Skin epidermis (tissue), 12 donors: ENCODE data around the gene KRTAP2-3.
"Not testable (repeated sequence)": the region's sequence is repeated elsewhere in the genome, so short reads cannot be mapped to it uniquely, and the experiment has no call there.

Experiments
- H3K27ac ChIP-seq, 21 experiments: fragments of 200-600 bp; sonication (generic) in 11 of 21; one replicate each; pipeline ENCODE4 v1.5.0; 2020; ENCODE audit warnings: mild to moderate bottlenecking in 3 of 21, inconsistent platforms in 2 of 21, moderate library complexity in 2 of 21
- H3K4me3 ChIP-seq, 7 experiments: fragments of 200-600 bp; sonication (generic) in 2 of 7; one replicate each; pipeline ENCODE4 v1.5.0; 2020; ENCODE audit warnings: inconsistent platforms in 2 of 7, mild to moderate bottlenecking in 2 of 7, moderate library complexity in 1 of 7

Gene KRTAP2-3, protein sequence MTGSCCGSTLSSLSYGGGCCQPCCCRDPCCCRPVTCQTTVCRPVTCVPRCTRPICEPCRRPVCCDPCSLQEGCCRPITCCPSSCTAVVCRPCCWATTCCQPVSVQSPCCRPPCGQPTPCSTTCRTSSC

DNA sequence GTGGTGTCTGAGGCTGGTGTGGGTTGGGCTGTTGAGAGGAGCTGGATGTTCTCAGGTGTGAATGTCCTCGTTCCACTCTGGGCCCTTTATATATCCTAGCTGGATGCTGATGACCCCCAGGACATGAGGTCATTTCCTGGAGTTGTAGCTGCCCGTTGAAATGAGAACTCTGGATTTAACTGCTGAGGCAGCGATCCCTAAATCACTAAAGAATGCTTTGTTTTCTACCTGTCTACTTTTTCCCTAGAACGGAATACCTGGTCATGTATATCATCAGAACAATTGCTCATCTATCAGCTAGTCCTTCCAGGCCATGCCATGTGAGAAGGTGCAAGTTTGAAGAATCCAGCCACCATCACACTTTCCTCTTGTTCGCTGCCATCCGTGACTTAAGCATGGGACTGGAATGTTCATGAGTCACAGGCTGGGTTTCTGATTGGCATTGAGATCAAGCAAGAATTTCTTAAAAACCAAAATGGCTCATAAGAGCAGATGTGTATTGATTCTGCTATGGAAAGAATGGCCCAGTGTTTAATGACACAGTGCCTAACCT, at the start of gene KRTAP2-3:
KRTAP2-3 (minus strand) TSS at position 63 of the 553 bp plus-strand sequence. CDS start 64 bp downstream, outside the sequence.
- Histone ChIP-seq H3K27ac (peak within 1 kb of the TSS in 3 of 21 experiments; percentile 32 to 70 (median 61)), H3K4me3 (no peak within 1 kb of the TSS)

DNA sequence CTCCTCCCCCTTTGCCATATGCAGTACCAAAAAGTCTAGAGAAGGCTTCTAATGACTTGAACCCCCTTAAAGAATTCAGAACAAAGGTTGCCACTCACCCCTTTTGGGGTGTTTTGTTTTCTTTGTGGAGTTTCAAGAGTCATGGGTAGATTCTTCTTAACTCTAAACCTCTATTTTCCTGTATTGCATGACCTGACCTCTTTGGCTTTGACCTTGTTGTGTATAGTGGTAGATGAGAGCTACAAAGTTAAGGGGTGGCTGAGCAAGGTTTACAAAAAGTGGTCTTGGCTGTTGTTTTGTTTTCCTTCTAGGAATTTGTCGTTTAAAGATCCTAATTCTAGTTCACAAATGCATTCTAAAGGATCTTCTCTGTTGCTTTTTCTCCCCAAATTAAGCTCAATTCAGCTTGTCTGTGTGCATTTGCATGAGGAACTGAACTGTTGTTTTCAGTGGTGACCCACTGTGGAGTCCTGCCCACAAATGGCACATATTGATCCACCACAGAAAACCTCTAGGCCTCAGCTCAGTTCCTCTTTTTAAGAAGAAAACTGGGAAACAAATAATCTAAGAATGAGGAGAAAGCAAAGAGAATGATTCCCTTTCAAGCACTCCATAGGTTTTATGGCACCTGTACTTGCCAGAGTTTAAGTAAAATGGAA, 48.9 kb upstream of the KRTAP2-3 start:
- H3K4me3 ChIP-seq, H3K27ac ChIP-seq: not testable (repeated sequence)

DNA sequence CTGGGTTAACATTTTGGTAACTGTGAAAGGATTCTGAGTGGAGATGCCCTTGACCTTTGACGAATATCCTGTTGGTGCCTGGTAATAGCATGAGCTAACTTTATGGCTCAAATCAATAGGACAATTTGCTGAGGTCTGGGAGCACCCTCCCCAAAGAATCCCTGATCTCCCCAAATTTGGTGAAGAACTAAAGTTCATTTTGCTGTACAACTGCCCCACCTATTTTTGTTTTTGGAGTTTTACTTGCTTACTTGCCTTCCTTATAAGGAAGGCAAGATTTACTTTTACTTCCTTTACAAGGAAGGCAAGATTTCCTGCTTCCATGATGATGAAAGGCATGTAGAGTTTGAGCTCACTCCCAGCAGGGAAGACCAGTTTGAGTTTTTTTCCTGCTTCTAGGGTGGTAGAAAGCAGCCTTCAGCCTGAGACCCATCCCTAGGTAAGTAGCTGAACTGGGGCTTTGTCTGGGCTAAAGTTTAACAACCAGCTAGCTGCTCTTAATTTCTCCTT, 48.1 kb upstream of the KRTAP2-3 start:
- Histone ChIP-seq H3K27ac (no peak overlapping the region), H3K4me3 (no peak overlapping the region)

DNA sequence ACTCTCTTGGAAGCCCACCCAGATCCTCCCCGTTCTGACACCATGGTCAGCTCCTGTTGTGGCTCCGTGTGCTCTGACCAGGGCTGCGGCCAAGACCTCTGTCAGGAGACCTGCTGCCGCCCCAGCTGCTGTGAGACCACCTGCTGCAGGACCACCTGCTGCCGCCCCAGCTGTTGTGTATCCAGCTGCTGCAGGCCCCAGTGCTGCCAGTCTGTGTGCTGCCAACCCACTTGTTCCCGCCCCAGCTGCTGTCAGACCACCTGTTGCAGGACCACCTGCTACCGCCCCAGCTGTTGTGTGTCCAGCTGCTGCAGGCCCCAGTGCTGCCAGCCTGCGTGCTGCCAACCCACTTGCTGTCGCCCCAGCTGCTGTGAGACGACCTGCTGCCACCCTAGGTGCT, 45.4 kb upstream of the KRTAP2-3 start, which contains the start of gene KRTAP4-9:
KRTAP4-9 (plus strand) TSS at position 43 of the 400 bp plus-strand sequence; CDS start at position 43, 0 bp downstream.
- H3K27ac ChIP-seq, result not testable (repeated sequence)

DNA sequence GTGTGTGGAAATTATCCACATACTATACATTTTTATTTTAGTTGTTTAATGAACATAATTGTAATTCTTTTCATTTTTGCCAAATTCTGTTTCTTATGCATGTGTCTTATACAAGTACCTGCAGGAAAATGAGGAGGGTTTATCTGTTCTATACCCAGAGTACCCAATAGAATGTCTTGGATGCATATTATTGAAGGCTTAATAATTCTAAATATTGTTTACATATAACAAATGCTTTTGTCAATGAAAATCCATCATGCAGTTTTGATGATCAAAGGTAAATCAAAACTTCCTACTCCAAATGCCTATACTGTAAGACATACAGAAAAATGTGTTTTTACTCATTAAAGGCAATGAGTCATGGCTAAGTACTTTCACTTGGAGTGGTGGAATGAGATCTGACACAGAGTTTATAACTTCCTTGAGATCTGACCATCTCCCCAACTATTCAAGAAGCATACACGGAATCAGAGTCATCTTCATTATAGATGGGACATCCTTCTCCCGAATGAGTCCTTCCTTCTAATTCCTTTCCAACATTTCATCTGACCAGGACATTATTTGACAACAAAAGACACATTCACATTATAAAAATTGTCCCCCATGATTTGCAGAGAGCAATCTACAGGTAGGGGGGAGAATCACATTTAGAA, 44.6 kb upstream of the KRTAP2-3 start:
- H3K27ac ChIP-seq, H3K4me3 ChIP-seq: not testable (repeated sequence)

More for the DNA sequence above, 45.4 kb upstream of the KRTAP2-3 start, which contains the start of gene KRTAP4-9:
- not testable (repeated sequence) for H3K4me3 ChIP-seq

DNA sequence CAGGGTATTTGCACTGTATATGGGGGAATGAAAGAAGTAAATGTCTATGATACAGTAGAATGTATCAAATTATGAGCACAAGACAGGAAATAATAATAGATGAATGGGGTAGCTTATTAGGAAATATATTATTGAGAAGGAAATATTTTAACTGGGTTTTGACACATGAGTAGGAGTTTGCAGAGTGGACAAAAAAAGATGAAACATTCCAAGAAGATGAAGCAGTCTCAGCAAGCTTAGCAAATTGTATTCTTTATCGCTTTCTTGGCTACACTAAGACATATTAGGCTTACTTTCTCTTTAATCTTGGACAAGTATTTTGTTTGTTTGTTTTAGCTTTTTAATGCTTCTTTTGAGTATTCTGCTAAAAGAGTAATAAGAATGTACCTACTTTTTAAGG, 44.0 kb upstream of the KRTAP2-3 start:
- H3K27ac ChIP-seq, result no peak overlapping the region
- H3K4me3 ChIP-seq, result no peak overlapping the region

DNA sequence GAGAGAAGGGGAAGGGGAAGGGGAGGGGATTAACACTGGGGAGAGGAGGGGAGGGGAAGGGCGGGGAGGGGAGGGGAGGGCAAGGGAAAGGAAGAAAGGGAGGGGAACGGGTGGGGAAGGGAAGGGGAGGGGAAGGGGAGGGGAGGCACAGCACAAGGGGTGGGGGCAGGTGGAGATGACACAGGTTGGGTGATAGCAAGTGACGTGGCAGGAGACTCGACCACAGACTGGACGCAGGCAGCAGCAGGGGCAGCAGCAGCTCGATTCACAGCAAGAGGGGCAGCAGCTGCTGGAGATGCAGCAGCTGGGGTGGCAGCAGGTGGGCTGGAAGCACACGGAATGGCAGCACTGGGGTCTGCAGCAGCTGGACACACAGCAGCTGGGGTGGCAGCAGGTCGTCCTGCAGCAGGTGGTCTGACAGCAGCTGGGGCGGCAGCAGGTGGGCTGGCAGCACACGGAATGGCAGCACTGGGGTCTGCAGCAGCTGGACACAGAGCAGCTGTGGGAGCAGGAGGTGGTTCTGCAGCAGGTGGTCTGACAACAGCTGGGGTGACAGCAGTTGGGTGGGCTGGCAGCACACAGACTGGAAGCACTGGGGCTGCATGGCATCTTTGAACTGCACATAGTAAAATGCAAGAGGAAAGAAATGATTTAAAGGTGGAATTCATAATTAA, 41.8 kb upstream of the KRTAP2-3 start, which contains the start of gene KRTAP4-16:
KRTAP4-16 (minus strand) TSS at position 624 of the 674 bp plus-strand sequence; CDS start at position 624, 0 bp downstream.
- H3K4me3 ChIP-seq, result no peak within 1 kb of the TSS
- H3K27ac ChIP-seq, result no peak within 1 kb of the TSS

DNA sequence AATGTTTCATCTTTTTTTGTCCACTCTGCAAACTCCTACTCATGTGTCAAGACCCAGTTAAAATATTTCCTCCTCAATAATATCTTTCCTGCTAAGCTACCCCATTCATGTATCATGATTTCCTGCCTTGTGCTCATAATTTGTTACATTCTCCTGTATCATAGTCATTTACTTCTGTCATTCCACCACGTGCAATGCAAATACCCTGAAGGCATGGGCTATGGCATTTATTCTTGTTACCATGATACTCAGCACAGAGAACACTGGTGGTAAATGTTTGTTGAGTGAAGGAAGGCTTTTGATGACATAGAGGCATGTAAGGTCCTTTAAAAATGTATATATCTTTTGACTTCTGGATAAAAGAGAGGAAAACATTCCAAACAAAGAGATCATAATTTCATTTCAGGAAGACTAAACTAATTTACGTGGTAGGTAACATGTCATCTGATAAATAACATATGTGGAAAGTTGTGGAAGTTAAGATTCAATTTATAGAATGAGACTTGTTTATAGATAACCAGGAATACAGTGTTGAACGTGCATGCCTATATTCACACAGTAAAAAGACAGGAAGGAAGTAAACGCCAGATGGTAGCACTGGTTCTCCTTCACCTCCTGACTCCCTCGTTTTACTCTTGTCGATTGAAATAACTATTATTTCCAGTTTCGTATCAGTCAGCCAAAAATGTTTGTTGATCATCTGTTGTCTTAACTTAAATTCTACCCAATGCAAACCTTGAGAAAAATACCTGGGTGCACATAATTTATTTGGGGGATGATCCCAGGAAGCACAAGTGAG, 40.0 kb upstream of the KRTAP2-3 start:
- H3K27ac ChIP-seq, H3K4me3 ChIP-seq: not testable (repeated sequence)

DNA sequence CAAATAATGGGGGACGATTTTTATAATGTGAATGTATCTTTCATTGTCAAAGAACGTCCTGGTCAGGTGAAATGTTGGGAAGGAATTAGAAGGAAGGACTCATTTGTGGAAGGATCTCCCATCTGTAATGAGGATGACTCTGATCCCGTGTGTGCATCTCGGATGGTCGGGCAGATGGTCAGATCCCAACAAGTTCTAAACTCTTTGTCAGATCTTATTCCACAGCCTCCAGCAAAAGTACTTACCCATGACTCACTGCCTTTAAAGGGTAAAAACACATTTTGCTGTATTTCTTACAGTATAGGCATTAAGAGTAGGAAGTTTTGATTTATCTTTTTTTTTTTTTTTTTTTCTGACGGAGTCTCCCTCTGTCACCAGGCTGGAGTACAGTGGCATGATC, 38.6 kb upstream of the KRTAP2-3 start:
- Histone ChIP-seq H3K27ac (no peak overlapping the region), H3K4me3 (no peak overlapping the region)

DNA sequence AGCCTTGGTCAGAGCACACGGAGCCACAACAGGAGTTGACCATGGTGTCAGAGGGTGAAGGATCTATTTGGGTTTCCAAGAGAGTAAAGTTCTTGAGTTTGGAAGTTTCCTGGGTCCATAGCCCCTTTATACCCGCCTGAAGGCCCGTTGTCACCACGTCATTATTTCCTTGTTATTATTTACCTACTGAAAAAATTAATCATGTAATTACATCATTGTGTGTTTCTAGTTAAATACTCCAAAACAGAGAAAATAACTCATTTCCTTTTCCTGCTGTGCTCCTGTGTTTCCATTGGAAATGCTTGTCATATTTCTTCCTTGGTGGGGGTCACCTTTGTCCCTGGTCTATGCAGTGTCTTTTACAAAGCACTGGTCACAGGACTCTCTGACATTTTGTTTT, 38.1 kb upstream of the KRTAP2-3 start, which contains the start of gene KRTAP4-8:
KRTAP4-8 (minus strand) TSS at position 101 of the 400 bp plus-strand sequence; CDS start at position 43, 58 bp downstream.
- no peak within 1 kb of the TSS for H3K27ac ChIP-seq
- H3K4me3 ChIP-seq, result no peak within 1 kb of the TSS

DNA sequence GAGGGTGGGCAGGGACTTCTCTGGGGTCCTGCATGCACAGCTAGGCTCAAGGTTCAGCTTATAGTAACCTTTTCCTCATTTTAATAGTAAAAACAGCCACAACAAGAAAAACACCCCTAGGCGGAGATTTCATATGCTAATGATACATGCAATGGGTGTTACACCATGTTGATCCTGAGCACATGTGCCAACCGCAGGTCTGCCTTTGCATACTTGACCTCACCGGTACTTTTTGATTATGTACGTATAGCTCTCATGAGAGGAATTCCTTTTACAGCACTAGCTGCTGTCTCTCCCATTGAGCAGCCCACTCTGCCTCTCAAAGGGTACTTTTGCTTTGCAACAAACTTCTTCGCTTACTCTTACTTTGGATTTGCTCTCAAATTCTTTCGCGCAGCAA, 36.1 kb upstream of the KRTAP2-3 start:
- no peak overlapping the region for H3K27ac ChIP-seq
- no peak overlapping the region for H3K4me3 ChIP-seq

DNA sequence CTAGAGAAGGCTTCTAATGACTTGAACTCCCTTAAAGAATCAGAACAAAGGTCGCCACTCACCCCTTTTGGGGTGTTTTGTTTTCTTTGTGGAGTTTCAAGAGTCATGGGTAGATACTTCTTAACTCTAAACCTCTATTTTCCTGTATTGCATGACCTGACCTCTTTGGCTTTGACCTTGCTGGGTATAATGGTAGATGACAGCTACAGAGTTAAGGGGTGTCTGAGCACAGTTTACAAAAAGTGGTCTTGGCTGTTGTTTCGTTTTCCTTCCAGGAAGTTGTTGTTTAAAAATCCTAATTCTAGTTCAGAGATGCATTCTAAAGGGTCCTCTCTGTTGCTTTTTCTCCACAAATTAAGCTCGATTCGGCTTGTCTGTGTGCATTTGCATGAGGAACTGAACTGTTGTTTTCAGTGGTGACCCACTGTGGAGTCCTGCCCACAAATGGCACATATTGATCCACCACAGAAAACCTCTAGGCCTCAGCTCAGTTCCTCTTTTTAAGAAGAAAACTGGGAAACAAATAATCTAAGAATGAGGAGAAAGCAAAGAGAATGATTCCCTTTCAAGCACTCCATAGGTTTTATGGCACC, 28.9 kb upstream of the KRTAP2-3 start:
- H3K4me3 ChIP-seq, H3K27ac ChIP-seq: not testable (repeated sequence)

DNA sequence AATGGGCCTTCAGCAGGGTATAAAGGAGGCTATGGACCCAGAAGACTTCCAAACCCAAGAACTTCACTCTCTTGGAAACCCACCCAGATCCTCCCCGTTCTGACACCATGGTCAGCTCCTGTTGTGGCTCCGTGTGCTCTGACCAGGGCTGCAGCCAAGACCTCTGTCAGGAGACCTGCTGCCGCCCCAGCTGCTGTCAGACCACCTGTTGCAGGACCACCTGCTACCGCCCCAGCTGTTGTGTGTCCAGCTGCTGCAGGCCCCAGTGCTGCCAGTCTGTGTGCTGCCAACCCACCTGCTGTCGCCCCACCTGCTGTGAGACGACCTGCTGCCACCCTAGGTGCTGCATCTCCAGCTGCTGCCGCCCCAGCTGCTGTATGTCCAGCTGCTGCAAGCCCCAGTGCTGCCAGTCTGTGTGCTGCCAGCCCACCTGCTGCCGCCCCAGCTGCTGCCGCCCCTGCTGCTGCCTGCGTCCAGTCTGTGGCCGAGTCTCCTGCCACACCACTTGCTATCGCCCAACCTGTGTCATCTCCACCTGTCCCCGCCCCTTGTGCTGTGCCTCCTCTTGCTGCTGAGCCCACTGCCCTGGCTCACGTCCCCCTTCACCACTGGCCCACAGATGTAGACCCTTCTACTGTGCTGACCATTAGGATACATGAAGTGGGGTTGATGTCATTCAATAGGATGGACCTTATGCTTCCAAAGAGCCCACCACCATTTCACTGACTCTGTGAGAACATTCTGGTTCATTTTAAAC, 24.4 kb upstream of the KRTAP2-3 start, which contains the start of gene KRTAP4-7:
KRTAP4-7 (plus strand) TSS at position 51 of the 757 bp plus-strand sequence; CDS start at position 108, 57 bp downstream.
- H3K27ac ChIP-seq, H3K4me3 ChIP-seq: not testable (repeated sequence)

DNA sequence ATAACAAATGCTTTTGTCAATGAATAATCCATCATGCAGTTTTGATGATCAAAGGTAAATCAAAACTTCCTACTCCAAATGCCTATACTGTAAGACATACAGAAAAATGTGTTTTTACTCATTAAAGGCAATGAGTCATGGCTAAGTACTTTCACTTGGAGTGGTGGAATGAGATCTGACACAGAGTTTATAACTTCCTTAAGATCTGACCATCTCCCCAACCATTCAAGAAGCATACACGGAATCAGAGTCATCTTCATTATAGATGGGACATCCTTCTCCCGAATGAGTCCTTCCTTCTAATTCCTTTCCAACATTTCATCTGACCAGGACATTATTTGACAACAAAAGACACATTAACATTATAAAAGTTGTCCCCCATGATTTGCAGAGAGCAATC, 23.5 kb upstream of the KRTAP2-3 start:
- H3K4me3 ChIP-seq, H3K27ac ChIP-seq: not testable (repeated sequence)

DNA sequence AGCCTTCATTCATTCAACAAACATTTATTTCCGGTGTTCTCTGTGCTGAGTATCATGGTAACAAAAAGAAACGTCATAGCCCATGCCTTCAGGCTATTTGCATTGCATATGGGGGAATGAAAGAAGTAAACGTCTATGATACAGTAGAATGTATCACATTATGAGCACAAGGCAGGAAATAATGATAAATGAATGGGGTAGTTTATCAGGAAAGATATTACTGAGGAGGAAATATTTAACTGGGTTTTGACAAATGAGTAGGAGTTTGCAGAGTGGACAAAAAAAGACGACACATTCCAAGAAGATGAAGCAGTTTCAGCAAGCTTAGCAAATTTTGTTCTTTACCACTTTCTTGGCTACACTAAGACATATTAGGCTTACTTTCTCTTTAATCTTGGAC, 22.7 kb upstream of the KRTAP2-3 start:
- H3K27ac ChIP-seq, result no peak overlapping the region
- no peak overlapping the region for H3K4me3 ChIP-seq

DNA sequence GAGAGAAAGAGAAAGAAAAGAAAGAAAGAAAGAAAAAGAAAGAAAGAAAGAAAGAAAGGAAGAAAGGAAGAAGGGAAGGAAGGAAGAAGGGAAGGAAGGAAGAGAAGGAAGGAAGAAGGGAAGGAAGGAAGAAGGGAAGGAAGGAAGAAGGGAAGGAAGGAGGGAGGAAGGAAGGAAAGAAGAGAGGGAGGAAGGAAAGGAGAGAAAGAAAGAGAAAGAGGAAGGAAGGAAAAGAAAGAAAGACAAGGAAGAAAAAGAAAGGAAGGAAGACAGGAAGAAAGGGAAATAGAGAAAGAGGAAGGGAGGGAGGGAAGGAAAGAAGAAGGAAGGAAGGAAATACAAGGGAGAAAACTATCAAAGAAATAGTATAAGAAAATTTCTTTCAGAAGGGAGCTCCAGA, 16.9 kb upstream of the KRTAP2-3 start:
- Histone ChIP-seq H3K27ac (no peak overlapping the region), H3K4me3 (no peak overlapping the region)

DNA sequence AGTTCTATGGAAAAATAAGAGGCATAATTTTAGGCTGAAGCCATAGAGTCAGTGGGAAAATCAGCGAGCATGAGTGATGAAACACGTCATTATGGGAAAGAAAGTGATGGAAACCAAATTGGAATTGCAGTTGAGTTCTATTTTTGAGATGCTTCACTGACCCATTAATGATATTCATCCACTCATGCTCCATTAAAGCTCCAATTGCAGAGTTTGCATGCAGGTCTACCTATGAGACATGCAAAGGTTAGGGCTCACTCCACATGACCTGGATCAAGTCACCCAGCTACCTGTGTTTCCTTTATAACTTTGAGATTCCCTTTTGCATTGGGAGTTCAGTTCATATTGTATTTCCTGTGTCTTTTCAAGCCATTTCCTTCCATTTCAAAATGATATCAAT, 13.8 kb upstream of the KRTAP2-3 start:
- Histone ChIP-seq H3K27ac (no peak overlapping the region), H3K4me3 (no peak overlapping the region)
